GM10248 (cell line): ENCODE data around the gene IFT122.

Experiments used
- CTCF ChIA-PET: fragments of 300-600 bp; sonication (Branson Sonifier 250); formaldehyde crosslinking; extraction: SDS; loops from one replicate; lab custom pipeline; 2021; ENCODE audit warnings: antibody characterized with exemption; lab: Yijun Ruan, JAX
- POLR2A ChIA-PET: fragments of 350-650 bp; sonication (Branson Sonifier 250); formaldehyde crosslinking; extraction: SDS; loops from one replicate; lab custom pipeline; 2020; ENCODE audit warnings: antibody characterized with exemption; lab: Yijun Ruan, JAX
- DNase-seq: peaks from one replicate; pipeline ENCODE4 v3.0.0; 2012; ENCODE audit errors: extremely low spot score
- CTCF ChIP-seq: IDR thresholded peaks from 2 replicates; pipeline ENCODE4 v1.5.1; 2012; ENCODE audit warnings: mild to moderate bottlenecking, low read depth; ENCODE audit errors: extremely low read depth, missing control alignments, control extremely low read depth

Gene IFT122

GRCh38 chr3:129462361-129462968 is 22.4 kb downstream of the IFT122 start:
- CTCF ChIA-PET = interaction anchor here (1.3 to 1.4 kb wide), 2 partner anchors 9 to 28 kb away, joined by 3 to 4 read pairs; no protein-coding TSS in a partner anchor
- POLR2A ChIA-PET = no interaction called here
- TF ChIP-seq CTCF = no peak
- DNase-seq = no peak

DNA sequence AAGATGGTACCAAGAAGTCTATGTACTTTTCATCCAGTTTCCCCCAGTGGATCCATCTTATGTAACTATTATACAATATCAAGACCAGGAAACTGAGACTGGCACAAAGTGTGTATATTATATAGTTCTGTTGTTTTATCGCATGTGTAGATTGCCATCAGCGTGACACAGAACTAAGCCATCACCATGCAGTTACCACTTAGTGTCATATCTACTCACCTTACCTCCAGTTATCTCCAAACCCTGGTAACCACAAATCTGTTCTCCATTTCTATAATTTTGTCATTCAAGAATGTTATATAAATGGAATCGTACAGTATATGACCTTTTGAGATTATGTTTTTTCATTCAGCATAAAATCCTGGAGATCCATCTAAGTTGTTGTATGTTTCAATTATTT is 23.1 kb downstream of the IFT122 start:
- ChIA-PET POLR2A (no interaction called here), CTCF (interaction anchor here (1.0 to 1.9 kb wide), 4 partner anchors 12 to 80 kb away, joined by 3 to 6 read pairs (median 4); no protein-coding TSS in a partner anchor)
- DNase-seq = no peak
- TF ChIP-seq CTCF = no peak

DNA sequence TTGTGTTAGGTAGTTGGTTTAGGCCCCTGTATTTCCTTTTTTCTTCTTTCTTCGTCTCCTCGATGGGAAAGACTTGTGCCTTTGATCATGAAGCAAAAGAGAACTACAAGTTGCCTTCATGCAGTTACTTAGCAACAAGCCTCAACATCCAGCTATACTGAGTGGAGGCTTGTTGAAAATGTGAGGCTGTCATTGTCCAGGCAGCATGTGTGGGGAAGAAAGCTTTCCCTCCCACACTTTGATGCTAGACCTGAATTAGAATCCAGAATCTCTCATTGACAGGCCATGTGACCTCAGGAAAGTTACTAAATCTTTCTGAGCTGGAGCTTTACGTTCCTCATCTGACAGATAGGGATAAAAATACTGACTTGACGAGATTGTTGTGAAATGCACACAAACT is 23.7 kb downstream of the IFT122 start:
- ChIA-PET CTCF (interaction anchor here (0.8 to 1.9 kb wide), 8 partner anchors 11 to 494 kb away, joined by 3 to 6 read pairs (median 4); no protein-coding TSS in a partner anchor), POLR2A (no interaction called here)
- DNase-seq = no peak
- TF ChIP-seq CTCF = no peak

DNA sequence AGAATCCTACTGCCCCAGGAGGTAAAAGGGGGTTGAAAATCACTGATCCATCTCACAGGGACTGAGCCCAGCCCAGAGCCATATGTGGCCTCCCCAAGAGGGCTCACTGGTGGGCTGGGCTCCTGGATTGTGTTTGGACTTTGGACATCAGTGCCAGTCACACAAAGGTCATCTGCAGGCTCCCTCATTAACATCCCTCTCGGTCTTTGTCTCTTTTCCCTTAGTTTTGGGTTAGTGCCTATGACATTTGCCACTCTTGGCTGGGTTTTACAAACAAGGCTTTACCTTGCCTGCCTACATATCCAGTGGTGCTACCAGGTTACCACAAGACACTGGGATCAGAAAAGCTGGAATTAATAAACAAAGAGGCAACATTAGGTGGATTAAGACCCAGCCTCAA is 27.9 kb downstream of the IFT122 start:
- POLR2A ChIA-PET = no interaction called here
- CTCF ChIA-PET = interaction anchor here (1.7 kb wide), 1 partner anchor 22 kb away, joined by 4 read pairs; no protein-coding TSS in a partner anchor
- DNase-seq = no peak
- no peak for TF ChIP-seq CTCF

DNA sequence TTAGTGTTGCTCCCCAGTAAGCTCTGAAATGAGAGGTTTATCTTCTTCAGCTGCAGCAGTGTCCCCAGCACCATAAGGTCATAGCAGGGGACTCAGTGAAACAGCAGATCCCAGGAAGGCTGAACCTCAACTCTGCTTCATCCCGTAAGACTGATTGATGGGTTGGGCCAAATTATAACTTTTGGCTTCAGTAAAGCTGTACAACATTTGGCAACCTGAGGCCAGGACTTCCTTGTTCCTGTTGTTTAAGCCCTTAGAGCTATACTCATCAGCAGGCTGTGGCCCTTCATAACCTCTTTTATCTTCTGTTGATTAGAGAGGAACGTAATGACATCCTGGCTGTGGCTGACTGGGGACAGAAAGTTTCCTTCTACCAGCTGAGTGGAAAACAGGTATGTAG is 29.0 kb downstream of the IFT122 start:
- ChIA-PET POLR2A (no interaction called here), CTCF (interaction anchor here (1.0 to 2.3 kb wide), 7 partner anchors 9 to 69 kb away, joined by 3 to 10 read pairs (median 5); no protein-coding TSS in a partner anchor)
- DNase-seq = no peak
- TF ChIP-seq CTCF = no peak

DNA sequence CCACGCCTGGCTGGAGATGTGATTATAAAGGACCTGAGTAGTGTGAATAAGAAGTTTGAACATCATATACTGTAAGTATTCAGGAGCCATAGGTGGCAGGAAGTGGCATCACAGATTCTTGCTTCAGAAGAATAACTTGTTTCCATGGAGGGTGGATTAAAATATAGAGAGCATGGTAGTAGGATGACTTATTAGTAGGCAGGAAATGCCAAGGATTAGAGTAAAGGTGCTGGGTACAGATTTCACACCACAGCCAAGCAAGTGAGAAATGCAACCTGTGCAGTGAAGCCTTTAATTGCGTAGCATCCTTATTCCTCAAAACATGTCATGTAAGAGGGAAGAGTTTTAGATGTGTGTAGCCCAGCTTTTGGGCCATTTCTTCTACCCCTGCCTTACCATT is 30.8 kb downstream of the IFT122 start:
- ChIA-PET CTCF (interaction anchor here (1.3 to 2.3 kb wide), 2 partner anchors 87 to 123 kb away, joined by 3 to 6 read pairs; no protein-coding TSS in a partner anchor), POLR2A (no interaction called here)
- no peak for TF ChIP-seq CTCF
- no peak for DNase-seq
